OCI-LY3 (cell line): ENCODE data around the gene WDR38.

Experiments used
- H2AFZ ChIP-seq: fragments of 200-600, 300-600 bp; shearing (Covaris generic); 2 replicates; pipeline ENCODE4 v1.6.0; 2014; ENCODE audit warnings: antibody characterized with exemption, low read depth, low read length
- H3K27ac ChIP-seq: fragments of 200-600, 300-600 bp; sonication (generic); 2 replicates; pipeline ENCODE4 v1.5.1; 2014; ENCODE audit warnings: mild to moderate bottlenecking, low read length, moderate library complexity, mixed read lengths
- H3K27me3 ChIP-seq: fragments of 200-600, 300-600 bp; sonication (generic); 2 replicates; pipeline ENCODE4 v1.6.1; 2014; ENCODE audit warnings: low read depth, low read length, mixed read lengths
- H3K36me3 ChIP-seq: fragments of 200-600, 300-600 bp; sonication (generic); replicated peaks from 2 replicates; pipeline ENCODE3; 2014; ENCODE audit warnings: low read depth, low read length, mixed read lengths
- H3K4me1 ChIP-seq: fragments of 300-600, 200-600 bp; sonication (generic); 2 replicates; pipeline ENCODE4 v1.6.1; 2014; ENCODE audit warnings: low read length, mixed read lengths
- H3K4me2 ChIP-seq: fragments of 200-600, 300-600 bp; sonication (generic); 2 replicates; pipeline ENCODE4 v1.6.1; 2014; ENCODE audit warnings: low read length, mixed read lengths
- H3K4me3 ChIP-seq: fragments of 300-600, 200-600 bp; sonication (generic); 2 replicates; pipeline ENCODE4 v1.5.1; 2014; ENCODE audit warnings: antibody characterized with exemption, mild to moderate bottlenecking, low read length, moderate library complexity
- H3K79me2 ChIP-seq: fragments of 300-600, 200-600 bp; shearing (Covaris generic); 2 replicates; pipeline ENCODE4 v1.6.1; 2014; ENCODE audit warnings: mild to moderate bottlenecking, low read length, mixed read lengths
- H3K9ac ChIP-seq: fragments of 300-600, 200-600 bp; shearing (Covaris generic); 2 replicates; pipeline ENCODE4 v1.6.0; 2014; ENCODE audit warnings: mild to moderate bottlenecking, low read length, moderate library complexity
- H3K9me3 ChIP-seq: fragments of 200-600, 300-600 bp; shearing (Covaris generic); 2 replicates; pipeline ENCODE4 v1.6.1; 2014; ENCODE audit warnings: low read length, mixed read lengths; ENCODE audit not compliant: insufficient read depth
- H4K20me1 ChIP-seq: fragments of 200-600, 300-600 bp; sonication (generic); 2 replicates; pipeline ENCODE4 v1.6.1; 2016; ENCODE audit warnings: low read length, mixed read lengths; ENCODE audit not compliant: insufficient read depth
- CTCF ChIP-seq: fragments of 200-600, 300-600 bp; sonication (generic); IDR thresholded peaks from 2 replicates; pipeline ENCODE4 v1.5.1; 2014; ENCODE audit warnings: antibody characterized with exemption, low read length, low read depth
- EZH2phosphoT487 ChIP-seq: fragments of 200-600 bp; shearing (Covaris generic); IDR thresholded peaks from 2 replicates; pipeline ENCODE4 v1.6.1; 2018; ENCODE audit warnings: antibody characterized with exemption, mixed run types, low read depth

The WDR38 gene

GRCh38 chr9:124846969-124847368, 6.3 kb upstream of the WDR38 start:
- Histone ChIP-seq H3K27ac (no peak overlapping the region), H2AFZ (no peak overlapping the region), H3K36me3 (no peaks in the 10 kb centered on the region), H3K79me2 (no peaks in the 10 kb centered on the region), H3K9me3 (no peaks in the 10 kb centered on the region), H3K4me3 (no peak overlapping the region), H3K27me3 (no peaks in the 10 kb centered on the region), H3K9ac (no peak overlapping the region), H3K4me1 (peaks cover 4% of the 10 kb centered on the region; the same call in 1 of the 2 replicates), H3K4me2 (no peak overlapping the region), H4K20me1 (no peaks in the 10 kb centered on the region)
- no peak for TF ChIP-seq EZH2phosphoT487
- TF ChIP-seq CTCF: no peak

DNA sequence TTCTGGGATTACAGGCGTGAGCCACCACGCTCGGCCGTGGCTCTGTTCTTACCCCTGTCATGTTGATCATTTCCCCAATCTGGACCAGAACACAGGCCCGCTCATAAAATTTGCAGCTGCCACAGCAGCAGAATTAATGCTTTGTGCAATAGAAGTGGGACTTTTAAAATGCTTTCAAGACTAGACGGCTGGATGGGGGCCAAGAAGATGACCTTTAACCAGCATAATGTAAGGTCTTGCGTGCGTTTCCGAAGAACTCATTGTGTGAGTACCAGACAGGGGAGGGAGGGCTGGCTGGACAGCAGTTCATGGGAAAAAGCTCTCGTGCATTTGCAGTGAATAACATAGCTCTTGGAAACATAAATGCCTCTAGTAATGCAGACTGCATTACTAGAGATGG, 3.5 kb upstream of the WDR38 start:
- Histone ChIP-seq H2AFZ (no peak overlapping the region), H4K20me1 (no peaks in the 10 kb centered on the region), H3K4me2 (no peak overlapping the region), H3K79me2 (no peaks in the 10 kb centered on the region), H3K4me1 (peaks cover 15% of the 10 kb centered on the region), H3K9me3 (no peaks in the 10 kb centered on the region), H3K27me3 (no peaks in the 10 kb centered on the region), H3K27ac (no peak overlapping the region), H3K4me3 (no peak overlapping the region), H3K36me3 (no peaks in the 10 kb centered on the region), H3K9ac (no peak overlapping the region)
- TF ChIP-seq EZH2phosphoT487 (no peak), CTCF (no peak)

- H3K9ac ChIP-seq: peak overlapping the region; percentile 48; the same call in 1 of the 2 replicates
- H3K9me3 ChIP-seq: no peaks in the 10 kb centered on the region
- TF ChIP-seq EZH2phosphoT487 (no peak), CTCF (no peak)
- H2AFZ ChIP-seq: peak overlapping the region; percentile 74; the same call in 1 of the 2 replicates
- peak overlapping the region; percentile 74 for H3K4me3 ChIP-seq
- peaks cover 21% of the 10 kb centered on the region for H4K20me1 ChIP-seq
- H3K79me2 ChIP-seq: no peaks in the 10 kb centered on the region
- H3K4me1 ChIP-seq: peaks cover 15% of the 10 kb centered on the region
- no peaks in the 10 kb centered on the region for H3K27me3 ChIP-seq
- H3K27ac ChIP-seq: no peak overlapping the region
- H3K4me2 ChIP-seq: peak overlapping the region; percentile 93
- H3K36me3 ChIP-seq: peaks cover 13% of the 10 kb centered on the region
Measured at GRCh38 chr9:124852121-124852828, 985 bp upstream of the WDR38 start.

DNA sequence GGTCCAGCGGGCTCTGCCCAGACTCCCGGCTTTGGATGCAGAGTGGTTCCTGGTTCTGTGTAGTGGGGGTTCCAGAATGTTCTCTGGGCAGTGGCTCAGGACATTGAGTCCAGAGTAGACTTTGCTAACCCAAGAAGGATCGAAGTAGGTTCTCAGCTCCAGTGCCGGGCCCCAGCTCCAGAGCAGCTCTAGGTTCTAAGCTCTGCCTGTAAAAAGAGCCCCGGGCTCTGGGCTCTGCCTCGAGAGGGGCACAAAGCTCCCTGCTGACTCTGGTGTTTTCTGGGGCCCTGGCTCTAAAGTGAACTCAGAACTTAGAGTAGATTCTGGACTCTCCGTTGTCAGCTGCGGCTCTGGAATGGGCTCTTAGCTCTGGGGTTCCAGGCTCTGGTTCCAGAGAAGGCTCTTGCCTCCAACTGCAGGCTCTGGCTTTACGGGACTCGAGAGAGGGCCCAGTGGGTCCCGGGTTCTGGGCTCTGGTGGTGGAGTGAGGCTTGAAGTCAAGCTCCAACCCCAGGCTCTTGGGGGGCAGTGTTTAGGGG, 414 bp downstream of the WDR38 start:
- no peak overlapping the region; the same call in 1 of the 2 replicates for H3K9ac ChIP-seq
- TF ChIP-seq CTCF (no peak), EZH2phosphoT487 (no peak)
- H2AFZ ChIP-seq: no peak overlapping the region
- H3K79me2 ChIP-seq: peaks cover 5% of the 10 kb centered on the region
- peaks cover 11% of the 10 kb centered on the region for H3K4me1 ChIP-seq
- H3K27me3 ChIP-seq: no peaks in the 10 kb centered on the region
- peak overlapping the region; percentile 74 for H3K4me3 ChIP-seq
- H3K4me2 ChIP-seq: peak overlapping the region; percentile 93
- H3K9me3 ChIP-seq: no peaks in the 10 kb centered on the region
- H3K36me3 ChIP-seq: peaks cover 23% of the 10 kb centered on the region
- peaks cover 35% of the 10 kb centered on the region for H4K20me1 ChIP-seq
- H3K27ac ChIP-seq: no peak overlapping the region
